ENCODE data around the gene TBX21.

GRCh38 chr17:47711366-47712099, 21.5 kb upstream of the TBX21 start:
- no peak for TF ChIP-seq POLR2A (IDR thresholded peaks at IDR 0.05)
- no peak for TF ChIP-seq POLR2AphosphoS5 (IDR thresholded peaks at IDR 0.05)

Data from sigmoid colon (tissue), 4 donors.